ENCODE data around the gene SNU13.
"Not testable (repeated sequence)": the region's sequence is repeated elsewhere in the genome, so short reads cannot be mapped to it uniquely, and the experiment has no call there.

Gene SNU13

GRCh38 chr22:41638748-41639147, 49.9 kb downstream of the SNU13 start:
- no peak for DNase-seq (ENCODE audit: low read depth)

- DNase-seq (ENCODE audit: low read depth) = no peak
Measured at GRCh38 chr22:41638124-41638523, 50.5 kb downstream of the SNU13 start.

- DNase-seq (ENCODE audit: low read depth) = not testable (repeated sequence)
Measured at GRCh38 chr22:41637623-41638022, 51.0 kb downstream of the SNU13 start.

- DNase-seq (ENCODE audit: low read depth) = no peak
Measured at GRCh38 chr22:41636467-41636866, 52.2 kb downstream of the SNU13 start.

- DNase-seq (ENCODE audit: low read depth) = not testable (repeated sequence)
Measured at GRCh38 chr22:41634610-41635009, 54.1 kb downstream of the SNU13 start.

- DNase-seq (ENCODE audit: low read depth) = not testable (repeated sequence)
Measured at GRCh38 chr22:41631615-41632014, 57.1 kb downstream of the SNU13 start.

GRCh38 chr22:41631115-41631514, 57.6 kb downstream of the SNU13 start:
- DNase-seq (ENCODE audit: low read depth) = not testable (repeated sequence)

- no peak for DNase-seq (ENCODE audit: low read depth)
Measured at GRCh38 chr22:41625577-41625976, 63.1 kb downstream of the SNU13 start.
